ENCODE data around the gene CHN2.

DNA sequence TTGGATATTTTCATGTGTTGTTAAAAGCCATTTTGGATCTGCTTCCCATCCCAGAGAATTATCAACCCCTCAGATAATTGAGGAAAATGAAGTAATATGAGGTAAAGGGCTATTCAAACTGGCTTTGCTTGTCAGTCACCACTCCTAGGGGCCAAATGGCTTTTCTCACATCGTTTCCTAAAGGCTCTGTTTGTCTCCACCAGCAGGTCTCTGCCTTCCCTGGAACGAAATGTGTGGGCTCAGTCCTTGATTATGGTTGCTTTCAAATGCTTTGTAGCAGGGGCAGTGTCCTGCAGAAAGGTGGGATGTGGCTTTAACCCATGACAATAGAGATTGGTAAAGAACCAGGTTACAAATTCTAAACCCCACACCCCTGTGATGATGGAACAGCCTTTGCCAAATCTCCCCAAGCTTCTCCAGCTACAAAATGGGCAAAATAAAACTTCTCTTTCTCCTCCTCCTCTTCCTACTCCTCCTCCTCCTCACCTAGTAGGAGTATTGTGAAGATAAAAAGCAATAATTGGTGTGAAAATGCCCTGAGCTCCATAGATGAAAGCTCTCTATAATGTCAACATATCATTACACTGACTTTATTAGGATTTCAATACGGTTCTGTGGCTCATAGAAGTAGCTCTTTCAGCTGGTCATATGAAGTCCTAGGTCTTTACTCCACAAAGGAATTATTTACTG lies 127.6 kb downstream of the CHN2 start:
- TF ChIP-seq, protein P1, sequence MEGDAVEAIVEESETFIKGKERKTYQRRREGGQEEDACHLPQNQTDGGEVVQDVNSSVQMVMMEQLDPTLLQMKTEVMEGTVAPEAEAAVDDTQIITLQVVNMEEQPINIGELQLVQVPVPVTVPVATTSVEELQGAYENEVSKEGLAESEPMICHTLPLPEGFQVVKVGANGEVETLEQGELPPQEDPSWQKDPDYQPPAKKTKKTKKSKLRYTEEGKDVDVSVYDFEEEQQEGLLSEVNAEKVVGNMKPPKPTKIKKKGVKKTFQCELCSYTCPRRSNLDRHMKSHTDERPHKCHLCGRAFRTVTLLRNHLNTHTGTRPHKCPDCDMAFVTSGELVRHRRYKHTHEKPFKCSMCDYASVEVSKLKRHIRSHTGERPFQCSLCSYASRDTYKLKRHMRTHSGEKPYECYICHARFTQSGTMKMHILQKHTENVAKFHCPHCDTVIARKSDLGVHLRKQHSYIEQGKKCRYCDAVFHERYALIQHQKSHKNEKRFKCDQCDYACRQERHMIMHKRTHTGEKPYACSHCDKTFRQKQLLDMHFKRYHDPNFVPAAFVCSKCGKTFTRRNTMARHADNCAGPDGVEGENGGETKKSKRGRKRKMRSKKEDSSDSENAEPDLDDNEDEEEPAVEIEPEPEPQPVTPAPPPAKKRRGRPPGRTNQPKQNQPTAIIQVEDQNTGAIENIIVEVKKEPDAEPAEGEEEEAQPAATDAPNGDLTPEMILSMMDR (IDR thresholded peaks at IDR 0.05): no peak
- no peak for TF ChIP-seq ZFX (IDR thresholded peaks at IDR 0.05; ENCODE audit: borderline replicate concordance)

All from 22Rv1 (cell line).